Fibroblast of lung (primary cell): Measurements from ENCODE around the gene ZSCAN16.

Experiments
- CTCF ChIP-seq, 2 donors: IDR thresholded peaks in 1 of 2; conservative IDR thresholded peaks in 1 of 2; 1 replicate in 1 of 2; 2 replicates in 1 of 2; pipeline ENCODE4 v1.5.1; 2011 to 2012; ENCODE audit warnings: low read length in 2 of 2, control low read depth in 1 of 2, inconsistent platforms in 1 of 2, low read depth in 1 of 2, mild to moderate bottlenecking in 1 of 2
- EZH2 ChIP-seq: IDR thresholded peaks from 2 replicates; pipeline ENCODE4 v1.5.1; 2012; ENCODE audit warnings: low read length, control low read depth, mild to moderate bottlenecking; ENCODE audit errors: missing control alignments

DNA sequence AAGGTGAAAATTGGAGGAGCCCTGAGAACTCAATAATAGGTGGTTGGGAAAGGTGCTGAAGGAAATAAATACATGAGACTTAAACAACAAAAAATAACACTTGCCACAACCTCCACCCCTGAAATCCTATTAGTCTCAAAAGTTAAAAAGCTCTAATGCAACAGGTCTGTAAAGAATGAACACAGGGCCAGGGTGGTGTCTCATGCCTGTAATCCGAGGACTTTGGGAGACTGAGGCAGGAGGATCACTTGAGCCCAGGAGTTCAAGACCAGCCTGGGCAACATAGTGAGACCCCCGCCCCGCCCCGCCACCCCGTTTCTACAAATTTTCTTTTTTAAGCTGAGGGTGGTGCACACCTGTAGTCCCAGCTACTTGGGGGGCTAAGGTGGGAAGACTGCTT, 16.2 kb downstream of the ZSCAN16 start:
- no peak for TF ChIP-seq CTCF (conservative IDR thresholded peaks at IDR 0.05 in 1 of 2, IDR thresholded peaks at IDR 0.05 in 1 of 2; ENCODE audit: low read depth in 1 of 2, low read length in 2 of 2)
- no peak for TF ChIP-seq EZH2
